Measurements from ENCODE around the gene HCRTR1.

DNA sequence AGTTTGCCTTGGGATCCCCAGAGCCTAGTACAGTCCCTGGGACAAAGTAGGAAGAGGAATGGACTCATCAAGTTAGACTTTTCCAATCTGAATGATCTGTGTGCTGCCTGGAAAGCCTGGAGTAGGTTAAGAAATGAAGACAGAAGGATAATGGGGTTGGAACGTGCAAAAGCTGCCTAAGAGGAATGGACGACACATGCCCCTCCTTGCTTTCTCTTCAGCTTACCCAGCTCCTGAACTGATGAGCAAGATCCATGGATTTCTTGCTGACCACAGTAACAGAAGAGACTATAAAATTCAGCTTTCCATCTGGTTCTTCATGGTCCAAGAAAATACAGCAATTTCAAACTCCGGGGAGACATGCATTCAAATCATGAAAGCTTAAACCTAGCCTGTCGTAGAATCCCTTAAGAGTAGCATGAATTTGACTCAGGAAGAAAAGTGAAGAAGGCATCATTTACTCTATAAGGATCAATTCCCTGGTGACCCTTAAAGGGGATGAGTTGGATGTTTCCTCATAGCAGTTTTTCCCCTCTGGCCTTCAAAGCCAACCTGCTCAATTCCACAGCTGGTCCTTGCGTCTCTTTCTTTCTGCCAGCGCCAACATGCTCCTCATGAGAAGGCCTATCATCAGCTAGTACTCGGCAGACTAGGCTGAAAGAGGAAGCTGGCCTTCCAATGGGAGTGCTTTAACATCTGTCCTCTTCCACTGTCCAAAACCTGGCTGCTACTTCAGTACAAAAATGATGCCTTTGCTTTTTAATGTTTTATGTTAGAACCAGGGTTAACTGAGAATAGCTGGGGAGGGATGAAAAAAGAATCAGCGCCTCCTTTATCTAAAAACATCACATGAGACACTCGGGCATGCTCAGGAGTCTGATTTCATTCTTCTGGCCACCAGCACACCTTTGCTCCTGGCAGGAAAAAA, 32.9 kb downstream of the HCRTR1 start:
- TF ChIP-seq, protein P1, sequence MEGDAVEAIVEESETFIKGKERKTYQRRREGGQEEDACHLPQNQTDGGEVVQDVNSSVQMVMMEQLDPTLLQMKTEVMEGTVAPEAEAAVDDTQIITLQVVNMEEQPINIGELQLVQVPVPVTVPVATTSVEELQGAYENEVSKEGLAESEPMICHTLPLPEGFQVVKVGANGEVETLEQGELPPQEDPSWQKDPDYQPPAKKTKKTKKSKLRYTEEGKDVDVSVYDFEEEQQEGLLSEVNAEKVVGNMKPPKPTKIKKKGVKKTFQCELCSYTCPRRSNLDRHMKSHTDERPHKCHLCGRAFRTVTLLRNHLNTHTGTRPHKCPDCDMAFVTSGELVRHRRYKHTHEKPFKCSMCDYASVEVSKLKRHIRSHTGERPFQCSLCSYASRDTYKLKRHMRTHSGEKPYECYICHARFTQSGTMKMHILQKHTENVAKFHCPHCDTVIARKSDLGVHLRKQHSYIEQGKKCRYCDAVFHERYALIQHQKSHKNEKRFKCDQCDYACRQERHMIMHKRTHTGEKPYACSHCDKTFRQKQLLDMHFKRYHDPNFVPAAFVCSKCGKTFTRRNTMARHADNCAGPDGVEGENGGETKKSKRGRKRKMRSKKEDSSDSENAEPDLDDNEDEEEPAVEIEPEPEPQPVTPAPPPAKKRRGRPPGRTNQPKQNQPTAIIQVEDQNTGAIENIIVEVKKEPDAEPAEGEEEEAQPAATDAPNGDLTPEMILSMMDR (IDR thresholded peaks at IDR 0.05): no peak
- TF ChIP-seq EP300 (IDR thresholded peaks at IDR 0.05): no peak
- TF ChIP-seq POLR2A (IDR thresholded peaks at IDR 0.05; ENCODE audit: low read depth): no peak
